ENCODE data around the gene MOGAT2.
A peak's percentile ranks its signal among the peaks of the same experiment; 100 is the strongest.
"Not testable (repeated sequence)": the region's sequence is repeated elsewhere in the genome, so short reads cannot be mapped to it uniquely, and the experiment has no call there.

MOGAT2 gene

DNA sequence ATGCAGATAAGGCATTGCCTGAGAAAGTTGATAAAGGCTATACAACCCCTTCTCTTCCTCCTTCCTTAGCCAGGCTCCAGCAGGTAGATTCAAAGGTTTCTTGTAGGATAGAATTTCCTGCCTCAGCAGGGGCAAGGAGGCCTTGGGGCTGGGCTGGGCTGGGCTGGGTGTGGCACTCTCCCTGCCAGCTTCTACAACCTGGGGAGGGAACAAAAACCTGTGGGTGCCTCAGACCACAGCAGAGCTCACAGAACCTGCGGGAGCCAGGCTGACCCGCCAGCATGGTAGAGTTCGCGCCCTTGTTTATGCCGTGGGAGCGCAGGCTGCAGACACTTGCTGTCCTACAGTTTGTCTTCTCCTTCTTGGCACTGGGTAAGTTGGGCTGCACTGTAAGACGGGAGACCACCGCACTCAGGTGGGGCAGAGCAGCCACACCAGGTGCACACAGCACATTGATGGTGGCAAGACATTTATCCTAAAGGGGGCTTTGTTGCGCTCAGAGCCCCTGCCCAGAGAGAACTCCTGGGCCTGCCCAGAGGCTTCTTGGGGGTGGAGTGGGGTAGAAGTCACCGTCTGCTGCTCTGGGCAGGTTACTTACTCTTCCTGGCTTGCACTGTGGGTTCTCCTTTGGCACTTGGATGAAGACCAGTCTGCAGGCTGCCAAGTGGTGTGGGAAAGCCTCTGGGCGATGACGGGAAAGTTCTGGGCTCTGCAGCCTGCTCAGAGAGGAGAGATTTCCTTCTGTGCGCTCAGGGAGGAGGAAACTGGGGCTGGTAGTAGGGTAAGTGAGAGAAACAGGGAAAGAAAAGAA, at the start of gene MOGAT2:
MOGAT2 (plus strand) TSS at position 231 of the 811 bp plus-strand sequence; CDS start at position 282, 51 bp downstream.
- no peak for DNase-seq

DNA sequence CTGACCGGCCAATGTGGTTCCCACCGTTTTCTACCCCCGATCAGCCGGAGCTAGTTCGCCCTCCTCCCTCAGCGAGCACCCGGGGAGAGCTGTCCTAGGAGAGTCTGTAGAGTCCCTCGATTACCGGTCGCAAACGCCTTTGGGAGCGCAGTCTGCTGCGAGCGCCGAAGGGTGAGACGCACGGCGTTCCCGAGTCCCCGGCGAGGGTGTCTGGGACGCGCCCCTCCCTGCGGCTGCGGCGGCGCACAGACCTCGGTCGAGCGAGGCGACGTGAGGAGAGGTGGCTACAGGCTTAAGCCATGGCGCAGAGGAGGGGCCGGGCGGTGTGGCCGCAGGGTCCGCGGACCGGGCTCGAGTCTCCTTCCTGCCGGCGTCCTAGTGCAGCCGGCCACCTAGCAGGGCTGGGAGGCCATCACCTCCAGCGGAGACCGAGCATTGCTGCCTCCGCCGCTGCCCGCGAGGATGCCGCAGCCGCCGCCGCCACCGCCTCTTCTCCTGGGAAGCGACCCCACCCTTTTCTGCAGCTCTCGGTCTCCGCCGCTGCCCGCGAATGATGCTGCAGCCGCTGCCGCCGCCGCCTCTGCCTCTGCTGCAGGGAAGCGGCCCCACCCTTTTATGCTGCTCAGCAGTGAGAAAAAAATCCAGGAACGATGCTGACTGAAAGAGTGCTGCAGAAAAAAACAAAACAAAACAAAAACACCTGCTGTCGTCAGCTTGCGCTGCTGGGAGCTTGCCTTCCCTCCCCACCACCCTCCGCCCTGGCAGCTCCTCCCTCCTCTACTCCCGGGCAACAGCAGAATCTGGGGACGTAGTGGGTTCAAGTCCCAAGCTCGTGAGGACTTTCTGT, 49.0 kb upstream of the MOGAT2 start, which contains the start of gene MAP6:
MAP6 (minus strand) TSS at position 588 of the 847 bp plus-strand sequence. CDS start 669 bp downstream, outside the sequence.
- peak; percentile 91 for DNase-seq

DNA sequence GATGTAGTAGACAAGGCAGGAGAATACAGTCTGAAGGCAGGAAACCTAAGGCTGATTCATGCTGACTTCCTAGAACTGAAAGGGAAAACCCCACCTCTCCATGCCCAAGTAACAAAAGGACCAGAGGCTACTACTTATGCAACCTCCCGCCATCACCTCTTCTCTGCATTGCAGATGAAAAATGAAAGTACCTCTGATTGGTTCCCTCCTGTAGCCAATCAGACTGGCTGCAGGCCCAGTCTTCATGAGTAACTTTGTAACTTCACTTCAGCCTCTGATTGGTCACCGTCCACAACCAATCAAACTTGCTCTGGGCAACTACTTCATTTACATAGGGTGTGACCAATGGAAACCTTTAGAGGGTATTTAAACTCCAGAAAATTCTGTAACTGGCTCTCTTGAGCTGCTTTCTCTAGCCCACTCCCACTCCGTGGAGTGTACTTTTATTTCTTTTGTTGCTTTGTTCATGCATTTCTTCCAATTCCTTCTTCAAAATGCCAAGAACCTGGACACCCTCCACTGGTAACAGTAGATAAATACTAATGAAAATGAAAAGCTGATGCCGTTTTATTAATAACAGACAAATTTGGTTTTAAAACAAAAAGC, 43.6 kb upstream of the MOGAT2 start:
- no peak for DNase-seq

DNA sequence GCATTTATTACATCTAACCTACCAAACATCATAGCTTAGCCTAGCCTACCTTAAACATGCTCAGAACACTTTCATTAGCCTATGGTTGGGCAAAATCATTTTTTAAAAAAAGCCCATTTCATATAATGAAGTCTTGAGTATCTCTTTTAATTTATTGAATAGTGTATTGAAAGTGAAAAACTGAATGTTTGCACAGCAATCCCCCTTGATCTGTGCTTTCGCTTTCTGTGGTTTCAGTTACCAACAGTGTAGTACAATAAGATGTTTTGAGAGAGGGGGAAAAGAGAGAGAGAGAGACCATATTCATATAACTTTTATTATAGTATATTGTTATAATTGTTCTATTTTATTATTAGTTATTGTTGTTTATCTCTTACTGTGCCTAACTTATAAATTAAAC, 40.4 kb upstream of the MOGAT2 start:
- no peak for DNase-seq

DNA sequence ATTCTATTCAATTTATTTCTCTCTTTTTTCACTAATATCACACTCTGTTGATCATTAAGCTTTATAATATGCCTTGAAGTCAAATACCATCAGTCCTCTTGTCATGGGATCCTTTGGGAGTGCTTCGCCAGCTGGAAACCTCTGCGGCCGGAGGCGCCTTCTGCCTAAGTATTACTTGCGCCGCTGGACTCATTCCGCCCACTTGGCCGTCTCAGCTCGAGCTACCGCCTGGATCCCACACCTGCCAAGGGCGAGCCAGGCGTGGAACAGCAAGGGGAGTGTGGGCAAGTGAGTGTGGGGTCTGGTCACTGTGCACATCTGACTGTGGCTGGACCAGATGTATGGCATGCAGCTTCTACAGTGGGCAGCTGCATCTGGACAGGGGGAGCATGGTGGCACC, 39.7 kb upstream of the MOGAT2 start:
- DNase-seq: no peak

DNA sequence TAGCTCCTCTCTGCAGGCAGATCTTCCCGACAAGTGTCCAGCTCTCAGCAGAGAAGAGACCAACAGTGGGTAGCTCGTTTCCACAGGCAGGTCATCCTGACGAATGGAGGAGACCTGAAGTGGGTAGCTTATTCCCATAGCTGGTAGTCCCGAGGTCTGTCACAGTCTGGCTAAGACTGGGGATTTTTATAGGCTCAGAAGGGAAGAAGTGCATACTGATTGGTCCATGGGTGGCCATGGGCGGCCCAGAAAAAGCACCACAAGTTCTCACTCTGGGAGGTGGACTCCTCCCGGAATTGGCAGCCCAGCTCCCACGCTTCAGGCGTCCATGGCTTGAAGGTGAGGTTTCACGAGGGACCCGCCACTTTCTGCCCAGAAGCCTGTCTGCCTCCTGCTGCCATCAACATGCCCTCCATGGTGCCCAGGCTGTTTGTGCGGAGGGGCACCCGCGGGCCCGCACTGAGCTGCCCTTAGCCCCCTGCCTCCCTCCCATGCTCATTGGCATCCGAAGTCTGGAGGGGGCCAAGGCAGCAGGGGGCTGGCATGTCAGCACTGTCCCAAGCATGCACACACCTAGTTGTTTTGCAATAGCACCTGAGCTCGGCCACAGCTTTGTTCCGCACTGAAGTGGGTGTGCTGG, 38.9 kb upstream of the MOGAT2 start:
- DNase-seq: no peak

DNA sequence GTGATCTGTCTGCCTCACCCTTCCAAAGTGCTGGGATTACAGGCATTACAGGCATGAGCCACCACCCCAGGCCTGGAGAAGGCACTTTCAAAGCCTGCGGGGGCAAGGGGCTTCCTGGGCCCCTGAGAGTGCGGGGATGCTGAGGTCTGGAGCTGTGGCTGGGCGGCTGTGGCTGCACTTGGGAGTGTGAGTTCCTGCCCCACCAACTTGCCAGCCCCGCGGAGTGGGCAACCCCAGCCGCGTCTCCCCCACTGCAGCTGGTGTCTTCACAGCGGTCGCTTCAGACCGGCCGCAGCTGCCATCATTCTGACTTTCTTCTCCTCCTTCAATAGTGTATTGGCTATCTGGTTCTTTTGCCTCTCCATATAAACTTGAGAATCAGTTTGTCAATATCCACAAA, 38.1 kb upstream of the MOGAT2 start:
- DNase-seq: no peak

DNA sequence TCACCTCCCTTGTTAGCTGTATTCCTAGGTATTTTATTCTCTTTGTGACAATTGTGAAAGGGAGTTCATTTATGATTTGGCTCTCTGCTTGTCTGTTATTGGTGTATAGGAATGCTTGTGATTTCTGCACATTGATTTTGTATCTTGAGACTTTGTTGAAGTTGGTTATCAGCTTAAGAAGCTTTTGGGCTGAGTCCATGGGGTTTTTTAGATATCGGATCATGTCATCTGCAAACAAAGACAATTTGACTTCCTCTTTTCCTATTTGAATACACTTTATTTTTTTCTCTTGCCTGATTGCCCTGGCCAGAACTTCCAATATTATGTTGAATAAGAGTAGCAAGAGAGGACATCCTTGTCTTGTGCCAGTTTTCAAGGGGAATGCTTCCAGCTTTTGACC, 33.8 kb upstream of the MOGAT2 start:
- DNase-seq: not testable (repeated sequence)

DNA sequence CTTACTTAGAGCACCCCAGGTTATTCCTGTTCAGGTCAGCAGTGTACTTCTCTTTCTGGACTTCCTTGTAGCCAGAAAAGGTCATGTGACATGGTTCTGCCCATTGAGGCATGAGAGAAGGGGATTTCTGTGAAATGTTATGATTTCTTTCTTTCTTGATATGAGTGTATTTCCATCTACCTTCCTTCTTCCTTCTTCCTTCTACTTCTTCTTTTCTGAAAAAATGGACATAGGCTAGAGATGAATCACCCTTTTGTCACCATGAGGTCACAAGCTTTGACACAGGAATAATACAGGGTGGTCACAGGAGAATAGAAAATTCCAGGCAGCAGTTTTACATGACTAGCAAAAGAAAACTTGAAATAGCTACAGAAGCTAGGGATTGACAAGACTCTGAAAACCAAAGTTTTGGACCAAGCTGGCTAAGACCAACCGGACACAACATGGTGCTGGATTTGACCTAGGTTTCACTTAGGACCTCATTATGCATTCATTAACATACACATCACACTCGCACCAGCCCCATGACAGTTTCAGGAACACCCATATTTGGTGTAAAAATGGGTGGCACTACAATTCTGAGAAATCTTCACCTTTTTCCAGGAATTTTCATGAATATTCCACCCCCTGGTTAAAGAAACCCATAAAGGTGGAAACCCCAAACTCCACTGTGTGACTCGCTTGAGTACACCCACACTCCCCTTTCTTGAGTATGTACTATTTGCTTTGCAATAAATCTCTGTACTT, 27.6 kb upstream of the MOGAT2 start:
- no peak for DNase-seq

DNA sequence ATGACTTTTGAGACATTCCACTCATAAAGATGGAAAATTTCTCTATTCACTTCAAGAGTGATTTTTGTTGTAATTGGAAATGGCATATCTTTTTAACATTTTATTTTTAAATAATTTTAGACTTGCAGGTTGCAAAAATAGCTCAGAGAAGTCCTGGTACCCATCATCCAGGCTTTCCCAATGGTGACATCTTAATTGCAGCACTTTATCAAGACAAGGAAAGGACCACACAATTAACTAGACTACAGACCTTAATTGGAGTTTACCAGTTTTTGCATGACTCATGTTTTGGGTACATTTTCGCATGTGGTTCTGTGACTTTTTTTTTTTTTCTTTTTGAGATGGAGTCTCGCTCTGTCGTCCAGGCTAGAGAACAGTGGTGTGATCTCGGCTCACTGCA, 25.8 kb upstream of the MOGAT2 start:
- no peak for DNase-seq

DNA sequence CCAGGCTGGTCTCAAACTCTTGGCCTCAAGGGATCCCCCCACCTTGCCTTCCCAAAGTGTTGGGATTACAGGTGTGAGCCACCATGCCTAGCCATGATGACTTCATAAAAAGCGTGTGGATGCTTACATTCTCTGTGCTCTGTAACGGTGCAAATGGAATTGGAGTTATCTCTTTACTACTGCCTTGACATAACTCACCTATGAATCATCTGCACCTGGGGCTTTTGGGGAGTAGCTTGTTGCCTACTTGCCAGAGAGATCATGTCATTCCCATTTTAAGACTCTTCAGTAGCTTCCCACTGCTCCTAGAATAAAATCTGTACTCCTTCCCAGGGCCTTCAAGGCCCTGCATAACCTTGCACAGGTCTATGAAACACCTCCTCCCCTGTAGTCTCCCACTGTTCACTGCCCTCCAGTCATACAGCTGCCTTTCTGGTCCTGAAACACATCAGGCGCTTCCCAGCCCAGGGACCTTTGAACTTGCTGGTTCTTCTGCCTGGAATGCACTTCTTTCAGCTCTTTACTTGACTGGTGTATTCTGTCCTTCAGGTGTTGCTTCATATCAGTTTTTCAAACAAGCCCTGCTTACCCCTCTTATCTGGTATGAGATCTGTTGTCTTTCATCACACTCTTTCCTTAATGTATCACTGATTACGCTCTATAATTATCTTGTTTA, 19.6 kb upstream of the MOGAT2 start:
- DNase-seq: no peak

DNA sequence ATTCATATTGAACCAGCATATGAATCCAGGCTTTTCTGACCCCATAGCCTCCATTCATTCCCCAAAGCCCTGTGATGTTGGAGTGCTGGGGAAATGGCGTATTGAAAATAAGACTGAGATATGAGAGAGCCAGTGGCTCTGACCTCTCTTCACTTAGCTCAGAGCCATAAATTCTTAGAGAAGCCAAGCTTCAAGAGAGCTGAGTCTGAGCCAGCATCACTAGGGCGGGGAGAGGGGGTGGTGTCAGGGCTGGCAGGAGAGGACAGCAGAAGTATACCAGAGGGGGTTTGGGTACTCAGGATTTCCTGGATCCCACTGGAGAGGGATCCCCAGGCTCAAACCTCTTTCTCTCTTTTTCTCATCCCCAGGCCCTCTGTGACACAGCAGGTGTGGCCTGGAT, 16.7 kb upstream of the MOGAT2 start:
- no peak for DNase-seq

DNA sequence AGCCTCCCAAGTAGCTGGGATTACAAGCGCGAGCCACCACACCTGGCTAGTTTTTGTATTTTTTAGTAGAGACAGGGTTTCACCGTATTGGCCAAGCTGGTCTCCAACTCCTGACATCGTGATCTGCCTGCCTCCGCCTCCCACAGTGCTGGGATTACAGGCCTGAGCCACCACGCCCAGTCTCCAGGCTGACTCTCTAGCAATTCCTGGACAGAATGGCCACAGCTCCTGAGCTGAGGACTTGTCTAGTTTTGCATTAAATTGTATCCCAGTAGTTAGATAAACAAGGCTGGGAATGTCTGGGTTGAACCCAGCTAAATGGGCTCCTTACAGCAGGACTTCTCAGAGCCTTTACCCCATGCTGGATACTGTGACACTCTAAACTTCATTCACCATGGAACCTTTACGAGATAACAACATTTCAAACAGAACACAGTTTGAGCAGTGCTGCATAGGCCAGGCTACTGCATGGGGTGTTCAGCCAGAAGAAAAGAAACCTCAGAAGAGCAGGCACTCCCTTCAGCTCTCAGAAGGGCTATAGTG, 13.9 kb upstream of the MOGAT2 start:
- DNase-seq: no peak

DNA sequence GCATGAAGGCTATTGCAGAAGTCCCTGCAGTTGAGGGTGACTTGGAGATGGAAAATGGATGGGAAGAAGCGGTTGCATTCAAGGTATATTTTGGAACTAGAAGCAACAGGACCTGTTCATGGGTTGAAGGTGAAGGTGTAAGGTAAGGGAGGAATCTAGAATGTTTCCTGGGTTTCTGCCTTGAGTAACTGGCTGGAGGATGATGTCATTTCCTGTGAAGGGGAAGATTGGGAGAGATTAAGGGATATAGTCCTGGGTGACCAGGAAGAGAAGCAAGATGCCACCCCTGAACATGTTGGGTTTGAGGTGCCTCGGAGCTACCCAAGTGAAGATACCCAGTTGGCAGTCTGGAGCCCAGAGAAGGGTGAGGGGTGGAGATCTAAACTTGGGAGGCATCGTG, 12.1 kb upstream of the MOGAT2 start:
- no peak for DNase-seq

DNA sequence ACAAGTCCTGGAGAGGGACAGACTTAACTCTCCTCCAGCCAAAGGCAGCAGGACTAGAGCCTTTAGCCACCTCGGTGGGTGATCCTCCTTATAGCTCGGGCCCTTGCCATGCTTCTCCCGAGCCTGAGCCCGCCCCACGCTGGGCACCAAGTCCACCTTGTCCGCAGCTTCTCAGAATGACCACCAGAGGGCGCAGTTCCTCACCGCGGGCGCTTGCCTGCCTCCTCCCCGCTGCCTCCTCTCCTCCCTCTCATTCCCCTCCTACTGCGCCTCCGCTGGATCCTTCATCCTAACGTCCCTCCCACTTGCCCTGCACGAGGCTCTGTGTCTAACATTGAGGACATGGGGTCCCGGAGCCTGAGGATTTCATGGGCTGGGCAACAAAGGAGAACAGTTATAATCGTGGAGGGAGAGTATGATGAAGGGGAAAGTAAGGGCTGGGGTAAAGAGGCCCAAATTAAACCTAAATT, 11.3 kb upstream of the MOGAT2 start:
- DNase-seq: peak; percentile 53

DNA sequence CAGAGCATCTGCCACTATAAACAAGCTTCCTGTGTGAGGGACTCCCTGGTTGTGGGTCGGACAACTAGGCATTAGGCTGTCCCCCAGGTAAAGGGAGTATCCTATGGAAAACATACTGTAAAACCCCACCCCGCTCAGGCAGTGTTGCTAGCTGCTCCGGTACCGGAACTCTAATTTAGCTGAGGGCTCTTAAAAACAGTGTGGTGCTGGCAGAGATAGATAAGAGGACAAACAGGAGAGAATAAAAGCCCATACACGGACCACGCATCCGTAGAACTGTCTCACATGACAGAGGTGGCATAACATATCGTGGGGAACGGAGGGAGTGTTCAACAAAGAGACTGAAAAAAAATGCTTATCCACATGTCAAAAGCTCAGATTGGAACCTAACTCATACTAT, 3.4 kb upstream of the MOGAT2 start:
- DNase-seq: no peak

DNA sequence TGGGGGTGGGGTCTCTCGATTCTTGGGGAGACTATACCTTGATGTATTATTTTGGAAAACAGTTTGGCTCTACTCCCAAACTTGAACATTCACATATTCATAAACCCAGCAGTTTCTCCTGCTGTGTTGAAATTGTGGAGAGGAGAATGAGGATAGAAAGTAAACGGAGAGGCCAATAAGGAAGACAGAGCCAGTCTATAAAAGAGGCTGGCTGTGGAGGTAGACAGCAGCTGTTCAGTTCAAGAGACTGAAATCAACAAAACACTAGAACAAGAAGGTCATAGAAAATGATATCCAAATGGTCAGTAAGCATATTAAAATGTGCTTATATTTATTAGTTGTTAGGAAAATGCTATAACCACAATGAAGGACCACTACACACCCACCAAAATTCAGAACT, 1.9 kb upstream of the MOGAT2 start:
- DNase-seq: no peak

DNA sequence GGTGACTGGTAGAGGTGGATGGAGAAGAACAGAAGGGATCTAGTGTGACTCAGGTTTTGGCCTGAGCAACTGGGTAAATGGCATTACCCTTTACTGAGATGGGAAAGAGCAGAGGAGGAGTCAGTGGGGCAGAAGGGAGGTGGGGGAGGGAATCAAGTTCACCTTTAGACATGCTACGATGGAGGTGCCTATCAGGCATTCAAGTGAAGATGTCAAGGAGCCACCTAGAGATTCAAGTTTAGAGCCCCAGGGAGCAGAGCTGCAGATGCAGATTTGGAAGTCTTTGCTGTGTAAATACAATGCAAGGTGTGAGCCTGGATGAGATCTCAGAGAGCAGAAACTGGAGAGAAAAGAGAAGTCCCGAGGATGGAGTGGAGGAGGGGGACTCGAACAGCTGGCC, 979 bp upstream of the MOGAT2 start:
- peak; percentile 3 for DNase-seq

DNA sequence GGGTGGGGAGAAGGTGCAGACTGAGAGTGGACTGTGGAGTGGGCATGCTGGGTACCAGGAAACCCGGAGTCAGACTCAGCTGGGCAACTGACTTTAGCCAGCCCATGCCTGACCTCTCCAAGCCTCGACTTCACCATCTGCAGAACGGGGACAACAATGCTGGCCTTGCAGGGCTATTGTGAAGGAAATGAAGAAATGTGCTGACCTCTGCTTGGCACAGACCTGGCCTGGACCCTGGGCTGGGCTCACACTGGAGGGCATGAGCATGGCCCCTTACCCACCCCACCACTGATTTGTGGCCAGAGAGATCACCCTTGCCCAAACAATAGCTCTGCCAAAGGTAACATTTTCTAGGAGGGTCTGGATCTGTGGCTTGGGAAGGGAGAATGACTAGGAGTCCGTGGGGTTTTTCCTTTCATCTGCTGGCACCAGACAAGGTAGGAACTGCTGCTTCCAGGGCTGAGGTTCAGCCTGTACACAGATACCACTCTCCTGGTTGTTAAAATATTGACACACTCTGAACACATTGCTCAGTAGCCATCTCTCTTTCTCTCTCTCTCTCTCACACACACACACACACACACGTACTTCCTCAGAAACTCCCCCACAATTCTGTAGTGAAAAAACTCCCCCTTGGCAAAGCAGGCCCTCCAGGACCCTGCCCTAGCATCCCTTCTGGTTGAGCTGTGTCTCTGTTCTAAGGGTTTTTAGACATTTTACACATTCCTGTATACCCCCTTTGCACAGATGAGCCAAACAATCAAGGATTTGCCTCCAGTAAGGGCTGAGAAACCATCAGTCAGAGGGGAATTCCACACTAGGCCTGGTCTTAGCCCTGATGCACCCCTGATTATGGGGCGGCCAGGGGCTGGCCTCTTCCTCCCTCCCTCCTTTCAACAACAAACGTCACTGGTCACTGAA, 1.0 kb downstream of the MOGAT2 start:
- DNase-seq: no peak
